ENCODE data around the gene MVB12A.

GRCh38 chr19:17419154-17419620 is 660 bp upstream of the MVB12A start:
- TF ChIP-seq CTCF (IDR thresholded peaks at IDR 0.05) (no peak), POLR2A (IDR thresholded peaks at IDR 0.05) (no peak)

Data from tibial nerve (tissue), 3 donors.